ENCODE results near the gene OSM. TPM values are rescaled to one million over a fixed set of nuclear protein-coding genes. Genes with fewer than 3 reads are reported as not detected.

The OSM gene
- total RNA-seq, 1 experiment from 2014 or later = not detected

GRCh38 chr22:30250039-30250565, 16.5 kb downstream of the OSM start:
- ATAC-seq = no peak
- Histone ChIP-seq H3K4me3 (ENCODE audit: low read depth in 2 of 2, low read length in 2 of 2) (no peak overlapping the region), H3K4me1 (ENCODE audit: control insufficient read depth, insufficient read depth, low read length) (peaks cover 83% of the 10 kb centered on the region), H3K27ac (ENCODE audit: low read length) (peak overlapping the region; percentile 95), H3K9me3 (ENCODE audit: control insufficient read depth, insufficient read depth, low read depth, low read length) (no peaks in the 10 kb centered on the region), H3K36me3 (ENCODE audit: control insufficient read depth, insufficient read depth, low read length) (no peaks in the 10 kb centered on the region), H3K27me3 (ENCODE audit: control insufficient read depth, insufficient read depth, low read length) (no peaks in the 10 kb centered on the region)
- no TSS peak for BruUV-seq (replicated peaks)
- ChIA-PET CTCF (interaction anchor here (0.6 kb wide), 1 partner anchor 940 kb away, joined by 4 read pairs; no protein-coding TSS in a partner anchor), POLR2A (interaction anchor here (0.6 kb wide), 2 partner anchors 38 to 114 kb away, joined by 3 to 4 read pairs; no protein-coding TSS in a partner anchor)
- in situ Hi-C loops (cut with HindIII; ENCODE audit: low pct_unique_long_range_greater_than_20kb, low sequenced_read_pairs) (no loop called here), intact Hi-C loops (cut with micrococcal nuclease; ENCODE audit: unreplicated experiment) (no loop called here)
- no peak for DNase-seq (ENCODE audit: low read depth, low spot score)
- TF ChIP-seq CTCF (IDR thresholded peaks at IDR 0.05) (no peak), TCF7L2 (IDR thresholded peaks at IDR 0.05; ENCODE audit: low read depth, low read length) (no peak), POLR2AphosphoS5 (IDR thresholded peaks at IDR 0.05; ENCODE audit: low read depth, low read length) (no peak; the same call in 1 of the 2 replicates), REST (IDR thresholded peaks at IDR 0.05; ENCODE audit: insufficient read depth in 1 of 2, low read depth in 2 of 2, low read length in 1 of 2) (no peak), SIN3A (IDR thresholded peaks at IDR 0.05; ENCODE audit: borderline replicate concordance, insufficient read depth, low read depth, low read length) (no peak)

- BruUV-seq (replicated peaks) = no TSS peak
- Histone ChIP-seq H3K4me3 (ENCODE audit: low read depth in 2 of 2, low read length in 2 of 2) (no peak overlapping the region), H3K36me3 (ENCODE audit: control insufficient read depth, insufficient read depth, low read length) (no peaks in the 10 kb centered on the region), H3K27me3 (ENCODE audit: control insufficient read depth, insufficient read depth, low read length) (no peaks in the 10 kb centered on the region), H3K4me1 (ENCODE audit: control insufficient read depth, insufficient read depth, low read length) (peaks cover 82% of the 10 kb centered on the region), H3K9me3 (ENCODE audit: control insufficient read depth, insufficient read depth, low read depth, low read length) (no peaks in the 10 kb centered on the region), H3K27ac (ENCODE audit: low read length) (peak overlapping the region; percentile 95)
- intact Hi-C loops (cut with micrococcal nuclease; ENCODE audit: unreplicated experiment) = loop anchor here (5.0 kb wide), 1 partner anchor 37 kb away; no protein-coding TSS in a partner anchor
- ChIA-PET CTCF (no interaction called here), POLR2A (no interaction called here)
- ATAC-seq (no peak), DNase-seq (ENCODE audit: low read depth, low spot score) (no peak)
- no peak for TF ChIP-seq REST (IDR thresholded peaks at IDR 0.05; ENCODE audit: insufficient read depth in 1 of 2, low read depth in 2 of 2, low read length in 1 of 2)
- peak; percentile 41; the same call in 1 of the 2 replicates for TF ChIP-seq POLR2AphosphoS5 (IDR thresholded peaks at IDR 0.05; ENCODE audit: low read depth, low read length)
- no peak for TF ChIP-seq CTCF (IDR thresholded peaks at IDR 0.05)
- TF ChIP-seq SIN3A (IDR thresholded peaks at IDR 0.05; ENCODE audit: borderline replicate concordance, insufficient read depth, low read depth, low read length) = no peak
- TF ChIP-seq TCF7L2 (IDR thresholded peaks at IDR 0.05; ENCODE audit: low read depth, low read length) = no peak
- in situ Hi-C loops (cut with HindIII; ENCODE audit: low pct_unique_long_range_greater_than_20kb, low sequenced_read_pairs) = no loop called here
Observed at GRCh38 chr22:30249049-30250038, 17.3 kb downstream of the OSM start.
